ENCODE data around the gene PRDX2. TPM values are rescaled to one million over a fixed set of nuclear protein-coding genes. Genes with fewer than 3 reads are reported as not detected.

Gene PRDX2
- total and polyA plus RNA-seq, 10 of the 15 experiments (the other 5 are each of a cell fraction or from before 2014, with no cell fraction given): 93.0 to 812 (median 344) TPM

DNA sequence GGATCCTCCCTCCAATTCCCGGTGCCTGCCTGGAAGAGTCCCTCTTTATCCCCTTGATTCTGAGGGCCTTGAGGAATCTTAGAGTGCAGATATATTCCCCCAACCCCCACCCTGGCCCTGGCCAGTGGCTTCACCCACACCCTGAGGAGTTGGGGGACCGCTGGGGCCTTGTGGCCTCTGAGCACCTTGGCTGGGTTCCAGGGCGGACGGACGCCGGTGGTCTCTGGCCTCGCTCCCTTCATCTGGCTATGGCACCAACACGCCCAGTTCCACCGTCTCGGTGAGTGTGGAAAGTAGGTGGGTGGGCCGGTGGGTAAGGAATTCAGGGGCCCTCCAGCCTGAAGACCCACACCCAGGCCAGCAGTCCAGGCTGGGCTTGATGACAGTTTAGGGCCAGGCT, 41.7 kb upstream of the PRDX2 start:
- ATAC-seq (no peak), FAIRE-seq (no peak), DNase-seq (ENCODE audit: low read depth, low spot score) (no peak)
- H3K4me2 ChIP-seq (ENCODE audit: control insufficient read depth, insufficient read depth): no peak overlapping the region
- no peak overlapping the region for H2AFZ ChIP-seq (ENCODE audit: control insufficient read depth, low read depth, low read length)
- ChIA-PET SMC1A (ENCODE audit: uncharacterized antibody, unreplicated experiment) (no interaction called here), CTCF (interaction anchor here (10.1 kb wide), 1 partner anchor 83 kb away, joined by 235 read pairs; no protein-coding TSS in a partner anchor), POLR2A (no interaction called here), RAD21 (ENCODE audit: unreplicated experiment) (no interaction called here)
- H3K4me1 ChIP-seq (ENCODE audit: control insufficient read depth, insufficient read depth, low read length): peaks cover 3% of the 10 kb centered on the region
- H3K36me3 ChIP-seq (ENCODE audit: control insufficient read depth in 2 of 2, insufficient read depth in 2 of 2, low read length in 1 of 2): no peaks in the 10 kb centered on the region
- no peak overlapping the region for H3K27ac ChIP-seq (ENCODE audit: control insufficient read depth, insufficient read depth)
- H3K79me2 ChIP-seq (ENCODE audit: control insufficient read depth, insufficient read depth, low read length): no peaks in the 10 kb centered on the region
- no peak overlapping the region for H3K9ac ChIP-seq (ENCODE audit: control insufficient read depth, insufficient read depth, low read length)
- 77% methylated on average over 11 of the region's 11 CpGs for WGBS (ENCODE audit: insufficient coverage, insufficient replicate concordance, low lambda C conversion rate, missing lambda C conversion rate)
- no peak overlapping the region for H3K4me3 ChIP-seq
- intact Hi-C loops (cut with micrococcal nuclease; ENCODE audit: unreplicated experiment) (no loop called here), in situ Hi-C loops (cut with MboI) (no loop called here)
- peaks cover 0 to 12% of the 10 kb centered on the region in 2 experiments for H3K27me3 ChIP-seq (replicated peaks in 1 of 2; ENCODE audit: control insufficient read depth in 2 of 2, insufficient read depth in 2 of 2, low read length in 1 of 2)
- no peaks in the 10 kb centered on the region; the same call in 2 of the 3 replicates for H3K9me3 ChIP-seq (replicated peaks; ENCODE audit: control insufficient read depth, insufficient read depth, low read length)
- no TSS peak for BruUV-seq (replicated peaks)
- H4K20me1 ChIP-seq (ENCODE audit: control insufficient read depth, insufficient read depth): no peaks in the 10 kb centered on the region
- no peak for TF ChIP-seq ZNF687 (IDR thresholded peaks at IDR 0.05)
- TF ChIP-seq IKZF2 (IDR thresholded peaks at IDR 0.05): no peak
- TF ChIP-seq ETV6 (conservative IDR thresholded peaks at IDR 0.05 in 1 of 2, IDR thresholded peaks at IDR 0.05 in 1 of 2; ENCODE audit: borderline replicate concordance in 1 of 2, low read depth in 1 of 2): no peak
- no peak for TF ChIP-seq JUND (IDR thresholded peaks at IDR 0.05; ENCODE audit: low read depth, low read length)
- no peak for TF ChIP-seq NFIC (IDR thresholded peaks at IDR 0.05; ENCODE audit: low read depth, low read length)
- no peak for TF ChIP-seq SPI1 (IDR thresholded peaks at IDR 0.05; ENCODE audit: borderline replicate concordance, insufficient read depth, low read depth, low read length)
- TF ChIP-seq SIN3A (IDR thresholded peaks at IDR 0.05; ENCODE audit: low read depth, low read length): no peak
- TF ChIP-seq STAT1 (conservative IDR thresholded peaks at IDR 0.05): no peak
- TF ChIP-seq CEBPB (IDR thresholded peaks at IDR 0.05; ENCODE audit: borderline replicate concordance in 1 of 2, low read depth in 2 of 2, low read length in 2 of 2): no peak
- TF ChIP-seq ZBTB33 (IDR thresholded peaks at IDR 0.05): no peak
- TF ChIP-seq, protein P1, sequence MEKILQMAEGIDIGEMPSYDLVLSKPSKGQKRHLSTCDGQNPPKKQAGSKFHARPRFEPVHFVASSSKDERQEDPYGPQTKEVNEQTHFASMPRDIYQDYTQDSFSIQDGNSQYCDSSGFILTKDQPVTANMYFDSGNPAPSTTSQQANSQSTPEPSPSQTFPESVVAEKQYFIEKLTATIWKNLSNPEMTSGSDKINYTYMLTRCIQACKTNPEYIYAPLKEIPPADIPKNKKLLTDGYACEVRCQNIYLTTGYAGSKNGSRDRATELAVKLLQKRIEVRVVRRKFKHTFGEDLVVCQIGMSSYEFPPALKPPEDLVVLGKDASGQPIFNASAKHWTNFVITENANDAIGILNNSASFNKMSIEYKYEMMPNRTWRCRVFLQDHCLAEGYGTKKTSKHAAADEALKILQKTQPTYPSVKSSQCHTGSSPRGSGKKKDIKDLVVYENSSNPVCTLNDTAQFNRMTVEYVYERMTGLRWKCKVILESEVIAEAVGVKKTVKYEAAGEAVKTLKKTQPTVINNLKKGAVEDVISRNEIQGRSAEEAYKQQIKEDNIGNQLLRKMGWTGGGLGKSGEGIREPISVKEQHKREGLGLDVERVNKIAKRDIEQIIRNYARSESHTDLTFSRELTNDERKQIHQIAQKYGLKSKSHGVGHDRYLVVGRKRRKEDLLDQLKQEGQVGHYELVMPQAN (conservative IDR thresholded peaks at IDR 0.05): no peak
- TF ChIP-seq E2F4 (IDR thresholded peaks at IDR 0.05; ENCODE audit: low read depth, low read length): no peak
- TF ChIP-seq SUZ12 (IDR thresholded peaks at IDR 0.05; ENCODE audit: unreplicated experiment): no peak
- no peak for TF ChIP-seq RAD21 (IDR thresholded peaks at IDR 0.05; ENCODE audit: insufficient read depth, low read depth, low read length)
- no peak for TF ChIP-seq FOXM1 (IDR thresholded peaks at IDR 0.05; ENCODE audit: low read depth, low read length)

Data from GM12878 (cell line).